Activated naive CD4-positive, alpha-beta T cell (primary cell): ENCODE results near the gene HOXB6.

Experiments
- DNase-seq, 4 experiments: peaks; one replicate each; lab custom pipeline; 2025; lab: John Stamatoyannopoulos, UW

Gene HOXB6

DNA sequence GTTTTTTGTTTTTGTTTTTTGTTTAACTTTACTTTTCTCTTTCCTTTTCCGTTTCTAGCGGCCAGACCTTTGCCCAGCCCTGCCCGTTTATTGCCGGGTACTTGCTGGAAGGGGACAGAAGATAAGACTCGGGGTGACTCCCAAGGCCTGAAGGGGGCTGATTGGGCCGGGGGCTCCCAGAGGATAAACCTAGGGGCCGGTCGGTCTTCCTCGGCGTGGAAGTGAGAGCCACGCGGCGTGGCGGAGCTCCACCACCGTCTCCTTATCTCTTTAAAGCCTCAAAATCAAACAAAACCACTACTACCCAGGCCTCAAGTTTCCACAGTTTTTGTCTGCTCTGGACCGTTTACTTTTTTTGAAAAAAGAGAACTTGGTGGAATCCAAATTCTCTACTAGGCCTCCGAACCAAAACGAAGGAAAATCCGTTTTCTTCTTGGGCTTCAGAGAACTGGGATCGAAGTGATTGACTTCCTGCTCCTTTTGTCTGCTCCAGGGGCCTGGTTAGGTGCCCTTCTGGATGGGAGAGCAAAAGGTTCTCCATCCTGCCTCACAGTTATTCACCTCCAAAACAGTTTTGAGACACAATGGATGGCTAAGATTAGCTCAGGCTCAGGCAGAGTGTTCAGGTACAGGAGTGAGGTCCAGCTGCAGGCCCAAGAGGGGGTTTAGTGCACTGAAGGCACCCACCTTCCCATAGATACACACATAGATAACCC lies 29.9 kb upstream of the HOXB6 start:
- no peak for DNase-seq

DNA sequence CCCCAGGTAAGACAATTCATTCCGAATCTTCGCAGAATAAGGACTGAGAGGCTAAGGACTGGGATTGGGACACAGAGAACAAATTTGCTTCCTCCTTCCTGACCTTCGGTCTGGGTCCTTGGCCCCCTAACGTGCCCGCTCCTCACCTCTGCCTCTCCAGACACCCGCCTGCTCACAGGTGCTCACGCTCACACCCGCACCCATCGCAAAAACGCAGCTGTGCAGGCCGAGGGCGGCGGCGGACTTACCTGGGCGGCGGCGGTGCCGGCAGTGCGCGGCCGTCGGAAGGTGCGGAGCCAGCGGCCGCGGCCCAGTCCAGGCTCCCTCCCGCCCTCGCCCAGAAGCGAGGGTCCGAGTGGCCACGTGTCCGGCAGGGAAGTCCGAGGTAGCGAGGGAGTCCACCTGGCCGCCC lies 28.5 kb upstream of the HOXB6 start:
- no peak for DNase-seq

DNA sequence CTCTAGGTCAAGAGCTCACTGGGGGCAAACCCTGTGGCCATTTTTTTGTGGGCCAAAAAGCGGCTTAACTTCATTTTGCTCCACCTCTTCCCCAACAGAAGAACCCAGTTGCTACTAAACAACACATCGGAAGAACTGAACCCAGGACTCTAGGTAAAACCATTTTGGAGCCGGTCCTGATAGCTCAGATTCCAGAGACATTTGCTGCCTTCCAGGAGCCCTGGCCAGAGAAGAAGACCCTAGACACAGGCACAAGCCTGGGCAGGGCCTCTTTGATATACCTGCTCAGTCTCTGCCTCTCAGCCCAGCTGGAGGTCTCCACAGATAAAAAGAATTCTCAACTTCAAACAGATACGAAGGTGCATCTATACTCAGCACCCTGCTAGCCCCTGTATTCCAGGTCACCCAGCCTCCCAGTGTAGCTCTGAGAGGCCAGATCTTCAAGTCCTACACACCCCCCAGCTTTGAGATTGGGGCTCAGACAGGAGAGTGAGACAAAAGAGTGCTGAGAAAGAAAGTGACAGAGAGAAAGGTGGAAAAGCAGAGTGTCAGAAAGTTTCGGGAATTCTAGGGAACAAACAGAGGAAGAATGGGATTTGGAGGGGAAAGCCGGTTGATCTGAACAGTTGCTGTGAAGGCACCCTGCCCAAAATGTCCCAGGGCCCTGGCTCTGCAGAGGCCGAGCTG lies 27.9 kb upstream of the HOXB6 start:
- DNase-seq, result no peak

DNA sequence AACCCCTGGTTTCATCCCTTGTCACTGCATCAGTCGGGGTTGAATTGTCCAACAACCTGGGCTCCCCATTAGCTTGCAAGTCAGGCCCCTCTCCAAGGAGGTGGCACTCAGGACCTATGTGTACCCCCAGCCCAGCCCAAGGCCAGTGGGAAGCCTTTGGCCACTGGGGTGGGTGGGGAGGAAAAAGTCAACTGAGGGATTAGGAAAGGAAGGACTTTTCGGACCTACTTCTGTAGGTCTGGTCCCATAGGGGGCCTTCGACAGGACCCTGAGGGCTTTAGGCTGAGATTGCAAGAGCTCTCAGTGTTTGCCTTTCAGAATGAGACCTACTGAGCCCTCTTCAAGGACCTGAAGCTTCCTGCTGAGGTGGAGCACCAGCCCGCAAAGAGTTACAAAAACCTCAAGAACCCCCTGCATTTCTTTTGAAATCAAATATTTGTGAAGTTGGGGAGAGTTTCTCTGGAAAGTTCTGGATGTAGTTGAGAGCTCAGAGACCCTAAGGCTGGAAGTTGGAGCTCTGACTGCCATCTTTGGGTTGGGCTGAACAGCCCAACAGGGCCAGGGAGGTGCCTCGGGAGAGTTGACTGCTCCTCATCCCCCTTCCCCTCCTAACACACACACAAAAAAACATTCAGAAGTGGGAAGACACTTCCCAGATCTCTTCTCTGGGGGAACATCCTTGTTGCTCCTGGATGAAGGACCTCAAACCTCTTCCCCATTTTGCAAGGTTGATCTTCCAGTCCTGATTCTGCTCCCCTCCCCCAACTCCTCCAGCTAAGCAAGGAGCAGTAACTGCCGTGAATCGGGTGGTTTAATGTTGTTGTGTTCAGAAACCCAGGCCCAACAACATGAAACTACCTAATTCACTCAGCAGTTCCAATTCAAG lies 27.1 kb upstream of the HOXB6 start:
- no peak for DNase-seq

DNA sequence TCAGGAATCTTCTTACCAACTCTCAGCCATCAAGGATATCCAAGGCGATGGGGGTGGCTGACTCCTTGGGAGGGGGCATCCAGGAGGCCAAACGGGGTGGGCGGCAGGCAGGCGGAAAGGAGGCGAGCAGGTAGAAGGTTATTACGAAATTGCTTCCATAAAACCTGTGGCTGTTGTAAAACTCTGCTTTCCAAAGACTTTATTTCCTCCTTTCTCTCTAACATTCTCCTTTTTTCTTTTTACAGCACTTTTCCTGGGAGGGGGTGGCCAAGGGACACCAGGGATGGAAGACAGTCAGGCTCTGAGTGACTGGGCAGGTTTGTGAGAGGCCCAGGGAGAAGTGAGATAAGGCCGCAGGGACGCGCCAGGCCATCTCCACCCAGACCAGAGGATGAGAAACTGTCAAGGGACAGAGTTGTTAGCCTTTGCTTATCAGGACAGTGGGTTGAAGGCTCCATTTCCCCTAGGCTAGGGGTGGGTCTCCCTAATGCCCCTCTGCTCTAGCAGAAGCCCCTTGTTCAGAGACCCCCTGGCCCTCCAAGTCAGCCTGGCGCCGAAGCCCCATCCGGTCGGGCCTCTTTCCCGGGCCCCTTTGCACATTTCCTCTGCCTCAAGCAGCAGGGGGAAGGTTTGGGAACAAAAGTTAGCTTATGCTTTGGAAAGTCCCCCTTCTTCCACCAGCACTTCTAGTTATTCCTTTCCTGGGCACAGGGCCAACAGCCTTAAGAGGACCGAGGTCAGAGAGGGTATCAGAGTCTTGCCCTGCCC lies 26.3 kb upstream of the HOXB6 start:
- DNase-seq, result no peak

DNA sequence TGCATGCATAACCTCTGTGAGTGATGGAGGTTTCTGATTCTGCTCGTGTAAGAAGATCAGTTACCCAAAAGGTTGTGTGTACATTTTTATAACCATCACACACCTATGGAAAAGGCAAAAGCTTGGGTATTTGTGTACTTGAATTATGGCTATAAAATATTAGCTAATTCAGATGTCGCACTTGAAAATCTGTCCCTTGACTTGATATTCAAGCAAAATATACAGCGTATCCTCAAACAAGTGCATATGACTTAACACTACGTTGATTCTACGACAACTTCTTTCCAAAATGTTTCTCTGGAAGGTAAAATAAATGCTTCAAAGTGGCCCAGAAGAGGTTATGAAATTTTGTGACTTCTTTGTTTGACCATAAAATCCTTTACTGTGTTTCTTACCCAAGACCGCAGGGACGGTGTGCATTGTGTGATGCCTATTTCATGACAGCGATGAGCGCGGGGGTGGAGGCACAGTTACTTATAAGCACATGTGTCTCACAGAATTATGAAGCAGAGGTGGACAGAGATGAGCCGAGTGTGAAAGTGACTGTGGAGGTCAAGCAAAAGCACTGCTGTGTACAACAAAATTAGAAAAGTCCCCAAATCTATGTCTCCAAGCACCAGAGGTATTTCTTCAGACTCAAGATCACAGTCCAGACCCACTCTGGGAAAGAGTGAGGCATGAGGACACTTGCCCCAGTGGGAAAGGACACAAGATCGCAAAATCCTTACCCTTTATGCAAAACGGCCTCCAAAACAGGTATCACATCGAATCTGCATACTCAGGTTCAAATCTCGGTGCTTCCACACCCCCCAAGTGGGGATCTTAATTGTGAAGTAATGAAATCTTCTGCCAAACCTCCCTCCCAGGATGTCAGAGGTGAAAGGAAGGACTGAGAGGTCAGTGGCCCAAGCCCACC lies 25.5 kb upstream of the HOXB6 start:
- DNase-seq, result no peak

DNA sequence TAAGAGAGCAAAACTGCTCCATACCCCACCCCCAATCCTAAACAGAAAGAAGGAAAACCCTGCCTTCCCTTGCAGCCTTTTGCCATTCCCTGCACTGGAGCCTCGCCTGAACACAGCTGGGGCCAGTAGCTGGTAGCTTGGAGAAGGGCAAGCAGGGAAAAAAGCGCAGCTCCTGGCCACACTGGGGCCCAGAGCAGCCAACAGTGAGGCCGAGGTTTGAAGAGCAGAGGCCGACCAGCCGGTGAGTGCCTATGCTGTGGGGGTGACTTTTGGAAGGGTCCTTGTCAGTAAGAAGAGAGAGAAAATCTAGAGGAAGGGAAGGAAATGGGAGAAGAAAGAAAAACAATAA lies 24.6 kb upstream of the HOXB6 start:
- no peak for DNase-seq

DNA sequence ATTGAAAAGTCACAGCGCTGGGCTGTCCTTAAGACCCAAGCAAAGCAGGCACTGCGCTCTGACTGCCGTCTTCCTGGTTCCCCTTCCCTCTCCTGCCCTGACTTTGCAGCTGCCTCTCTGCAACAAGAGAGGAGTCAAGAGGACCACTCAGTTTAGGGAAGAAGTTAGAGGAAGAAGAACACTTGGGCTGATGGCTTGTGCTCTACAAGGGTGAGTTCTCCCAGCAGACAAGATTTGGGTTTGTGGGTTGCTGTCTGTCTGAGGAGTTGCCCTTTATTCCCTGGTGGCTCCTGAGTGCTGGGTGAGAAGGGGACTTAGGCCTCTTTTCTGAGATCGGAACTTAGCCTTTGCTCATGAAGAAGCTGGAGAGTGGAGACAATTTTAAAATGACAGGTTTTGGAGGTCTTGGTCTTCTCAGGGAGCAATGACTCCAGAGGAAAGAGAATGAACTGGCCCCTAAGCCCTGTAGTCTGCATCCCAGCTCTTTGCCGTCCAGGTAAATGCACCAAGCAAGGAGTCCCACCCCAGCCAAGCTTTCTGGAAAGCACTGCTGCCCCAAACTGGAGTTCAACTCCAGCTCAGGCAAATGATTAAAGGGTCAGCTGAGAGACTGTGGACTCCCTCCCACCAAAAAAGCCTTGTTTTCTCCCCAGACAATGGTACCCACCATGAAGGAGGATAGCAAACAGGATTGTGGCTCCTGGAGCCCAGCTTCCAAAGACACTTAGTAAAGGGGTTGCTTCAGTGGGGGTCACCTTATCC lies 24.0 kb upstream of the HOXB6 start:
- no peak for DNase-seq

DNA sequence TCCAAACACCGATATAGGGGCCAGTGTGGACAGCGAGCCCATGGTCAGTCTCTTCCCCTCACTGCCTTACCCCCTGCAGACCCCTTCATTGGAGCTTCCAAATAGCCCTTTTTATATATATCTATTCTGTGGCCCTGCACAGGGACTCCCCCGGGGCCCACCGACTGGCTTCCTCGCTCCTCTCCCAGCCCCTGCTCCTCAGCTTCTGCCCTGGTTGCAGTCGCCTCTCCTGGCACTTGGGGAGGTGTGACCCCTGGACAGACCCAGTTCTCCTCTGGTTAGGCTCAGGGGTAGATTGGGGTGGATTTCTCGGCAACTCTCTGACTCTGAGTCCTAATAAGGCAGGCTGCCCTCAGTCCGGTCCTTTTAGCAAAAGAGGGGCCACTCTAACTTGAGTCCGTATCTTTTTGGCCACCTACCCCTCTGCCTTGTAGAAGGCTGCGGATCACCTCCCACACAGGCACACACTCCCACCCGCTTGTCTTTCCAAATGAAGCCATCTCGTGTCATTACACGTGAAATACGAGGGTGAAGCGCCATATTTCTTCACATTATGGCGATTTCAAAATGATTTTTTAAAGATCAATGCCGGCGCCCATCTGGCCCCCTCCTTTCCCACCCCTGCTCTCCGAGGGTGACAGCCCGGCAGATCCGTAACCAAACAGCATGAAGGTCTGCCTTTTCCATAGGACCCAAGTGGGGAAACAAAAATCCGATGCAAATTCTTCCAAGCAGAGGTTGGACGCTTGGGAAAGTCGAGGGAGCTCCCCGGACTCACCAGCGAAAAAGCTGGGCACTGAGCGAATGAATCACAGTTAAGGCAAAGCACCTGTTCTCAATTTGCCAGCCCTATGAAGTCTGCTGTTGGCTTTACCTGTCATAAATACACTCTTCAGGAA lies 23.1 kb upstream of the HOXB6 start:
- DNase-seq, result no peak

DNA sequence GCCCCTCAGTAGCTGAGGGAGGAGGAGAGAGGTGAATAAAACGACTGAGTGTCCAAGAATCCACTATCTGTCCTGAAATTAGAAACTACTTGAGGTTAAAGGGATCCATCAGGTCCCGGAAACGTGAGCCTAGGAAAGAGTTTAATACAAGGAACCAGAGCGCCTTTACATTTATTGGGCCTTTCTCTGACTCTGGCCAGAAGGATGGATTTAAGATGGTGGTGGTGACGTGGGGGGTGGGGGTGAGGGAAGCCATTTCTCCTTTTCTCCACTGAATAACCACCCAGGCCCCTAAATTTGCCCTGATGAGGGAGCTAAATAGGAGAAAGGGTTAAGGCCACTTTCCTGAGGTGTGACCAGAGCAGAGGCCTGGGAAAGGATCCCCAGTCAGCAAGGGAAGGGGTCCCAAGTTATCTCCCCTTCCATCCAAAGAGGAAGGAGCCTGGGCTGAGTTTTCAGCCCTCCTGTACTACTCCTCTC lies 22.4 kb upstream of the HOXB6 start:
- DNase-seq, result no peak

DNA sequence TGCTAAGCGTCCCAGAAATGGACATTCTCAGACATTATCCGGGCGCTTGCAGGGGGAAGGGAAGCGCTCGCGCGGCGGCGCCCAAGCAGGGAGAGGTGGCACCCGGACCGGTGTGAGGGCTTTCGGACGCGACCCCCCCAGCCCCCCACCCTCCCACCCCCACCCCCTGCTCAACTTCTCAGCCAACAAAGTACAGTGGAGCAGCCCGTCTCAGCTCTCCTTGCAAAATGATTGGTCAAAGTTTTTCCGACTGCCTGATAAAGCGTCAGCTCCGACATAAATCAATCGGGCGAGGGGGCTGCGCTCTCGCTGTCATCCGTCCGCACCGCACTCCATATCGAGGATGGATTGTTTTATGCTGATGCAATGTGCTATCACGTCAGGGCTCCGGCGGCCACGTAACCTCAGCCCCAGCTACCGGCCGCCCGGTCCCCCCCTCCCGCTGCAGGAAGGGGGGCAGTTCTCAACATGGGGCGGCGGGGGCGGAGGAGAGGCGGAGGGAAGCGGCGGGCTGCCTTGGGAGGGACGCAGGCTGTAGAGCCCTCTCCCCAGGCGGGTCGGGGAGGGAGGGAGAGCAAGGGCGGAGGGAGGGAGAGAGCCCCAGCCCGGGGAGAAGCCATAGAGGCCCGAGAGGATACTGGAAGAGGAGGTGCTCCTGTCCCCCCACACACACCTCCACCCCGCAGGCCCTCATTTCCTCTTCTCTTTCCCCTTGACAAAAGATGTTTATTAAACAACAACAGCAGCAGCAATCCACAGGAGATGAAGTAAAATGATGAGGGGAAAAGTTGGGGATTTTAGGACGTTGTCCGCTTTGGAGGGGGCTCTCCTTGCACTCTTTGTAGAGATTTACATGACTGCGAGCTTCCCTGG lies 21.7 kb upstream of the HOXB6 start, which contains the start of gene HOXB9:
TSS of gene HOXB9 (minus strand) at position 114 of the 873 bp plus-strand sequence. CDS start at position 25, 89 bp downstream.
- DNase-seq, result no peak

DNA sequence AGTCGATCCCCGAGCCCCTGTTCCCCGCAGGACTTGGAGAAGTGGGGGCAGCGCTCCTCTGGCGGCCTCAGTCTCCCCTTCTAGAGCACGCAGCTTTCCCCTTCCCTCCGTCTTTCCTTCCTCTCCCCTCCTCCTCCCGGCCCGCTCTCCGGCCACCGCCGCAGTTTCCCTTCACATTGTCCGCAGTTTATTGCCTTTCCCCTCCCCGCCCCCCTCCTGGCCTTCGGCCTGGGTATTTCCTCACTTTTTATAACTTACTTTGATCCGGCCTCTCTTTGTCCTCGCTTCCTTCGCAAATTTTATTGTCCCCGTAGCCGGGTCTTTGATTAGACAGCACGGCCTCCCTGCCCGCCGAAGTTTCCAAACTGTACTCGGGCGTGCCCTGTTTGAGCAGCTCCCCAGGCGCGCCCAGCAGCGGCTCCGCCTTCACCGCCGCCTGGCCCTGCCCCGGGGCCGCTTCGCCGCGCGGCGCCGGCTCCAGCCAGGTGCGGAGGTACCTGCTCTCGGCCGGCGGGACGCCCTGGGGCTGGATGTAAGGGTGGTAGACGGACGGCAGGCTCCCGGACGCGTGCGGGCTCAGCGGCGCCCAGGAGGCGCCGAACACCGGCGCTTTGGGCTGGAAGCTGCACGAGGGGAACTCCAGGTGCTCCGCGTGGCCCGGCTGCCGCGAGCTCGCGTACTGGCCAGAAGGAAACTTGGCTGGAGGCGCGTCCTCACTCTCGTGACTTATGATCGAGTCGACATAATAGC lies 20.9 kb upstream of the HOXB6 start:
- DNase-seq, result no peak

DNA sequence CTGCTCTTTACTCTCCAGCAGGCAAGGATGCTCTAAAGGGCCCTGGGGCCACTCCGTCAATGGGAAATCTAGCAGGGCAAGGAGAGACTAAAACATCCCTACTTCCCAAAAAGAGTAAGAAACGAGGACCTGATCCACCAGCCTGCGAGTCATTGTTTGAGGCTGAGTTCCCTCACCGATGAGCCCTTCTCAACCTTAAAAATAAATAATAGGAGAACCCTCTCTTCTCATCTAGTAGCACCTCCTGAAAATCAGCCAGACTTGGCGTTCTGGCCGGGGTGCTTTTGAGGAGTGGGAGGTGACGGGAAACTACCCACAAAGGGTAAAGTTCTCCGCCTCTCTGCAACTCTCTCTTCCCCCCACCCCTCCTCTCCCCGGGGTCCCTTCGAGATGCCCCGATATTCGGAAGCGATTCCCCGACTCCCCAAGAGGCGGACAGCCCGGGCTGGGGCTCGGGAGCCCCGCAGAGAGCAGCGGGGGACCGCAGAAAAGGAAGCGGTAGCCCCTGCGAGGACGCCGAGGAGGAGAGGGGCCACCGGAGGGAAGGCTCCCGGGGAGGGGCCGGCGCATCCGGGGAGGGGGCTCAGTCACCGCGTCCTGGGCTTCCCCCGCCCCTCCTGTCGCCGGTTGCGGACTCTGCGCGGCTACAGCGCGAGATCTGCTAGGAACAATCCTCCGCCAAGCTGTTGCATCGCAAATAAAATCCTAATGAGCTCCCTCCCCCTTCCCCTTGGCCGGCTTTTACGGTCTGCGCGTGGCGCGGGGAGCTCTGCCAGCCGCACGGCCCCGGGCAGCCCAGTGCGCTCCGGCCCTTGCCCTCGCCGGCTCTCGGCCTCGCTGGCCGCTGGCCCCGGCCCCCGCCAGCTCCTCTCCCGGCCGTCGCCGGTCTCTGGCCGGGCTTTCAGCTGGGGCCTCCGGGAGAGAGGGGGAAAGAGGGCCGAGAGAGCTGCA lies 20.0 kb upstream of the HOXB6 start:
- no peak for DNase-seq

DNA sequence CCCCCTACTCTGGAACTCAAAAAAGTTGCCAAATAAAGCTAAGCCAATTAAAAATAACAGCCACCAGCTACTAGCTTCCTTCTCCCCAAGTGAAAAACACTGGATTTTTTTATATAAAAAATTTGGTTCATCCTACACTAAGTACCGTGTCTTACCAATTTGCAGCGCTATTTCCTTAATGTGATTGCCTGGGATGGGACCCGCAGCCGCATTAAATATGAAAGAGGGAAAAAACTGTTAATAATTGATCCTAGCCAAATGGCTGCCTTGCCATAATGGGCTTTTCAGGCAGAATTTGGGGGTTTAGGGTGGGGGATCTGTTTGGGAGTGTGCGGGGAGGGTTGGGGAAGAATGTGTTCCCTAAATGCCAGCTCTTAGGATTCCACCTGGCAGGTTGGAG lies 19.3 kb upstream of the HOXB6 start:
- DNase-seq, result no peak

DNA sequence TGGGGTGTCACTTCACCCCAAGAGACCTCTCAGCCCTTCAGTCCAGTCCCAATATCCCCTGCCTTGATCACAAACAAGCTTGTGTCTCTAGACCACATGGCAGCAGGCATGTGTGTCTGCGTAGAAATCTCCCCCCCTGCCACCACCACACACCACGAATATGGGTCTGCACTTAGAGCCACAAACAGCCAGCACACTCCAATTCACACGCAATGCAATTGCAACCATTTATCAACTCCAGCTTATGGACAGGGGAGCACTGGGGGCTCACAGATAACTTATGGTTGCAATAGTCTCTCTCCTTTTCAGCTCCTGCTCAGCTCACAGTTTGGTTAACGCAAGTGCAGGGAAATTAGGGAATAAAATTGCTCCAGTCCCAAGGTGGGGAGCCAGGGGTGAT lies 18.8 kb upstream of the HOXB6 start:
- DNase-seq, result no peak

DNA sequence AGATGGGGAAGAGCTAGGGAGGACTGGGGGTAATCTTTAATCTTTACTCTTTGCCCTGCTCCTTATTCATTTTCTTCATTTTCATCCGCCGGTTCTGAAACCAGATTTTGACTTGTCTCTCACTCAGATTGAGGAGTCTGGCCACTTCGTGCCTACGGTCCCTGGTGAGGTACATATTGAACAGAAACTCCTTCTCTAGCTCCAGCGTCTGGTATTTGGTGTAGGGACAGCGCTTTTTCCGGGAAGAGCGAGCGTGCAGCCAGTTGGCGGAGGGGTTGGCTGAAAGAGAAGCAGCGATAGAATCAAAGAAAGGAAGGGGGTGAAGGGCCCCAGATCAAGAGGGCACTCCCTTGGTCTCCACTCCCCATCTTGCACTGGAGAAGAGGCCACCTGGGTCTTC lies 18.1 kb upstream of the HOXB6 start:
- no peak for DNase-seq
